ENCODE results near the gene NMNAT1. TPM values are rescaled to one million over a fixed set of nuclear protein-coding genes. Genes with fewer than 3 reads are reported as not detected.
"Not testable (repeated sequence)": the region's sequence is repeated elsewhere in the genome, so short reads cannot be mapped to it uniquely, and the experiment has no call there.

The NMNAT1 gene
- total RNA-seq, 1 experiment from 2014 or later, result 8.6 TPM

DNA sequence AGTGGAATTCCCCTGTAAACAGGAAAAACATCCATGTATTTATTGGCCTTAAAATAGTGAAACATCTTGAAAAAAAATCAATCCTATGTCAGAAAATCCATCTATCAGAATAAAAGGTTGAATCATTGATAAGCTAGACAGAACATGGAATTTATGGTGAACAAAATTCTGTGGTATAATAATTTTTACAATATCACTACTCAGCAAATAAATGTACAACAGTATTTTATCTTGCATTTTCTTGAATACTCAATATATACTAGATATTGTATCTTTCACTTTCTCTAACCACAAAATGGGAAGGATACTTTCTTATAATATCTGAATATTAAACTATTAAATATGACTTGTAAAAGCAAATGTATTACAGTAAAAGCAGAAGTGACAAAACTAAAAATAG, 83.8 kb downstream of the NMNAT1 start (continued):
- no peak for TF ChIP-seq YY1 (IDR thresholded peaks at IDR 0.05; ENCODE audit: extremely low read depth, insufficient replicate concordance, low read depth, low read length)
- TF ChIP-seq EGR1 (IDR thresholded peaks at IDR 0.05; ENCODE audit: low read depth), result no peak
- no peak for TF ChIP-seq CEBPB (IDR thresholded peaks at IDR 0.05; ENCODE audit: low read depth)
- no peak for TF ChIP-seq JUND (IDR thresholded peaks at IDR 0.05)
- TF ChIP-seq SP1 (IDR thresholded peaks at IDR 0.05; ENCODE audit: low read depth), result no peak
- no peak for TF ChIP-seq SRF (IDR thresholded peaks at IDR 0.05; ENCODE audit: low read depth)
- no peak for TF ChIP-seq POLR2A (IDR thresholded peaks at IDR 0.05; ENCODE audit: borderline replicate concordance, extremely low read depth, insufficient read depth, insufficient read length)
- no peak for TF ChIP-seq MAX (IDR thresholded peaks at IDR 0.05)
- no peak for TF ChIP-seq POLR2AphosphoS5 (IDR thresholded peaks at IDR 0.05; ENCODE audit: low read depth, low read length)
- TF ChIP-seq RAD21 (IDR thresholded peaks at IDR 0.05; ENCODE audit: low read depth), result no peak
- no peak for TF ChIP-seq ZNF274 (IDR thresholded peaks at IDR 0.05; ENCODE audit: low read depth, low read length)
- TF ChIP-seq CBX3 (IDR thresholded peaks at IDR 0.05; ENCODE audit: low read depth), result no peak
- no peak for TF ChIP-seq ATF3 (IDR thresholded peaks at IDR 0.05)

DNA sequence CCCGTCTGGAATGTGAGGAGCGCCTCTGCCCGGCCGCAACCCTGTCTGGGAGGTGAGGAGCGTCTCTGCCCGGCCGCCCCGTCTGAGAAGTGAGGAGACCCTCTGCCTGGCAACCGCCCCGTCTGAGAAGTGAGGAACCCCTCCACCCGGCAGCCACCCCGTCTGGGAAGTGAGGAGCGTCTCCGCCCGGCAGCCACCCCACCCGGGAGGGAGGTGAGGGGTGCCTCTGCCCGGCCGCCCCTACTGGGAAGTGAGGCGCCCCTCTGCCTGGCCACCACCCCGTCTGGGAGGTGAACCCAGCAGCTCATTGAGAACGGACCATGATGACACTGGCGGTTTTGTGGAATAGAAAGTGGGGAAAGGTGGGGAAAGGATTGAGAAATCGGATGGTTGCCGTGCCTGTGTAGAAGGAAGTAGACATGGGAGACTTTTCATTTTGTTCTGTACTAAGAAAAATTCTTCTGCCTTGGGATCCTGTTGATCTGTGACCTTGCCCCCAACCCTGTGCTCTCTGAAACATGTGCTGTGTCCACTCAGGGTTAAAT, 85.8 kb downstream of the NMNAT1 start:
- H3K27ac ChIP-seq (ENCODE audit: low read depth, low read length); H3K9ac ChIP-seq (ENCODE audit: low read length); H3K27me3 ChIP-seq (ENCODE audit: insufficient read depth, low read length); H3K4me2 ChIP-seq (ENCODE audit: low read length); intact Hi-C loops (cut with micrococcal nuclease); DNase-seq (ENCODE audit: low read depth, low spot score); H3K9me3 ChIP-seq (ENCODE audit: control insufficient read depth in 1 of 2, insufficient read depth in 1 of 2, low read depth in 1 of 2, low read length in 2 of 2); CTCF ChIA-PET; H3K4me3 ChIP-seq (replicated peaks in 1 of 2; ENCODE audit: low read depth in 1 of 2, low read length in 2 of 2); POLR2A ChIA-PET; H3K9me2 ChIP-seq (ENCODE audit: insufficient read depth); H3K36me3 ChIP-seq (ENCODE audit: control insufficient read depth in 1 of 2, insufficient read depth in 2 of 2, low read length in 2 of 2); ATAC-seq; RAD21 ChIA-PET (ENCODE audit: low non-redundant PET in 1 of 2, low total read pairs in 2 of 2, uncharacterized antibody in 2 of 2, unreplicated experiment in 2 of 2); H2AFZ ChIP-seq (ENCODE audit: low read depth, low read length, poor library complexity, severe bottlenecking); BruUV-seq (replicated peaks); H4K20me1 ChIP-seq (ENCODE audit: insufficient read depth): not testable (repeated sequence)
- Histone ChIP-seq H3K79me2 (ENCODE audit: insufficient read depth, low read length) (peaks cover 10% of the 10 kb centered on the region), H3K4me1 (ENCODE audit: control insufficient read depth in 1 of 2, insufficient read depth in 2 of 2, low read length in 2 of 2) (peaks cover 8 to 16% of the 10 kb centered on the region in 2 experiments)

All from HCT116 (cell line).